ENCODE results near the gene HOXB5. TPM values are rescaled to one million over a fixed set of nuclear protein-coding genes. Genes with fewer than 3 reads are reported as not detected.

HOXB5 gene
- total RNA-seq (ENCODE audit: unreplicated experiment) = 0.59 TPM
- long read RNA-seq, partial matches to known transcripts = 0 of 2 reads
- long read RNA-seq, other reads (novel, unspliced or antisense) = 0 of 2 reads

DNA sequence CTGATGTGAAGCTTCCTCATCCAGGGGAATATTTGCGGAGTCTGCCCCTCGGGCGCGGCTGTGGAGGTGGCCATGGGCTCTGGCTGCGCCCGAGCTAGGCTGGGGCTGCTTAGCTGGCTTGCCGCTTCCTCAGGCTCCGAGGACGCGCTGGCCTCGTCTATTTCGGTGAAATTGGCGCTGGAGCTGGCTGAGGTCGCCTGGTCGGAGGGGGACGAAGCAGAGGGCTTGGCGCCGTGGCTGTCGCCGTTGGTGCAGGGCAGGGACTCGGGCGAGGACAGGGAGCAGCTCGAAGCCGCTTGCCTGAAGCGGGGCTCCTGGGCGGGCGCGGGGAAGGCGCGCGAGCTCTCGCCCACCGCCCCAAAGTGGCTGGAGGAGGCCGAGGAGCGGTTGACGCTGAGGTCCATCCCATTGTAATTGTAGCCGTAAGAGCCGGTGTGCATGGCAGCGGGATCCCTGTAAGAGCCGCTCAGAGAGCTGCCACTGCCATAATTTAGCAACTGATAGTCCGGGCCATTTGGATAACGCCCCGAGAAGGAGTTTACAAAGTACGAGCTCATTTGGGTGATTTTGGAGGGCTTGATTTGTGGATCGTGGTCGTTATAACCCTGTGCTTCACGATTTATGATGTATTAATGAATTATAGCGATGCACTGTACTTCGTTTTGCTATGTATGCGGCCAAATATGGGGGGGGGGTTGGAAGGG lies at the start of gene HOXB5:
HOXB5 (minus strand) TSS at position 654 of the 704 bp plus-strand sequence; CDS start at position 557, 97 bp downstream.
- Mint-ChIP-seq H3K27me3 (ENCODE audit: unreplicated experiment) (peaks cover 45% of the 10 kb centered on the region), H3K9me3 (ENCODE audit: unreplicated experiment) (no peaks in the 10 kb centered on the region), H3K36me3 (ENCODE audit: low read depth, unreplicated experiment) (no peaks in the 10 kb centered on the region), H3K27ac (ENCODE audit: unreplicated experiment) (no peak within 1 kb of the TSS), H3K4me3 (ENCODE audit: unreplicated experiment) (peak within 1 kb of the TSS; percentile 82), H3K4me1 (ENCODE audit: unreplicated experiment) (peaks cover 59% of the 10 kb centered on the region)
- TF ChIP-seq, protein P1, sequence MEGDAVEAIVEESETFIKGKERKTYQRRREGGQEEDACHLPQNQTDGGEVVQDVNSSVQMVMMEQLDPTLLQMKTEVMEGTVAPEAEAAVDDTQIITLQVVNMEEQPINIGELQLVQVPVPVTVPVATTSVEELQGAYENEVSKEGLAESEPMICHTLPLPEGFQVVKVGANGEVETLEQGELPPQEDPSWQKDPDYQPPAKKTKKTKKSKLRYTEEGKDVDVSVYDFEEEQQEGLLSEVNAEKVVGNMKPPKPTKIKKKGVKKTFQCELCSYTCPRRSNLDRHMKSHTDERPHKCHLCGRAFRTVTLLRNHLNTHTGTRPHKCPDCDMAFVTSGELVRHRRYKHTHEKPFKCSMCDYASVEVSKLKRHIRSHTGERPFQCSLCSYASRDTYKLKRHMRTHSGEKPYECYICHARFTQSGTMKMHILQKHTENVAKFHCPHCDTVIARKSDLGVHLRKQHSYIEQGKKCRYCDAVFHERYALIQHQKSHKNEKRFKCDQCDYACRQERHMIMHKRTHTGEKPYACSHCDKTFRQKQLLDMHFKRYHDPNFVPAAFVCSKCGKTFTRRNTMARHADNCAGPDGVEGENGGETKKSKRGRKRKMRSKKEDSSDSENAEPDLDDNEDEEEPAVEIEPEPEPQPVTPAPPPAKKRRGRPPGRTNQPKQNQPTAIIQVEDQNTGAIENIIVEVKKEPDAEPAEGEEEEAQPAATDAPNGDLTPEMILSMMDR (IDR thresholded peaks at IDR 0.05; ENCODE audit: unreplicated experiment) = no peak
- DNase-seq (ENCODE audit: low spot score) = no peak

DNA sequence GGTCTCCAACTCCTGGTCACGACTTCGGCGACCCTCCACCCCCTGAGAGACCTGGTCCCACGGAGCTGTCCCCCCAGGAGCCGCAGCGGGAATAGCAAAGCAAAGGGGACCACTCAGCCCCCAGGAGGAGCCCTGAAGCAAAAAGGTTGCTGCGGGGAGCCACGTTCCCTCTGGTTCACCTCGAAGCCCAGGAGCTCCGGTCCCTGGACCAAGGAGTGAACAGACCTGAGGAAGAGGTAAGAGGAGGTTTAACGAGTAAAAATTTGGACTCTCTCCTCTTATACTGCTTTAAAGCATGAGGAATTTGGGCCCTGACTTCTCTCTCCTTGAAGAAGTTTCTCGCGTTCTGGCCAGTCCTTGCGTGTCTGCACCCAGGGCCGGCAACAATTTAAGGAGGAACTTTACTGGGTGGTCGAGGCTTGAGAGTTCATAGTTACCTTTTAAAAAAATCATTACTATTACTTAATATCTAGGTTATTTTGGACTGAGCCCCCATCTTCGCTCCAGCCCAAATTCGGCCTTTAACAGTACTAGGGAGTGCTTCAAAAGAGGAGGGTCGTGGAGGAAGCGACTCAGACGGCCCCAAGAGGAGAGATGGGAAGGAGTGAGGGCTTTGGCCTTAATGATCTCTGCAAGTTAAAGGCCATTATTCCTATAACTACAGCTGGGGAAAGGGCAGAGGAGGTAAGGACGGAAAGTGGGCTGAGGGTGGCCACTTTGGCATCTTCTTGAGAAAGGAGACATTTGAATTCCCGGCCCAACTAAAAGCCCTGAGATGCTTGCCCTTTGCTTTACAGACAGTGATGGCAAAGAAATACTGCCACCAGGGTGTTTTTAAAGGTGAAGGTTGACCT lies 49.5 kb upstream of the HOXB5 start:
- Mint-ChIP-seq H3K4me3 (ENCODE audit: unreplicated experiment) (no peak overlapping the region), H3K27ac (ENCODE audit: unreplicated experiment) (no peak overlapping the region), H3K9me3 (ENCODE audit: unreplicated experiment) (no peaks in the 10 kb centered on the region), H3K27me3 (ENCODE audit: unreplicated experiment) (peaks cover 37% of the 10 kb centered on the region), H3K4me1 (ENCODE audit: unreplicated experiment) (peaks cover 5% of the 10 kb centered on the region), H3K36me3 (ENCODE audit: low read depth, unreplicated experiment) (no peaks in the 10 kb centered on the region)
- TF ChIP-seq, protein P1 (IDR thresholded peaks at IDR 0.05; ENCODE audit: unreplicated experiment) = no peak
- no peak for DNase-seq (ENCODE audit: low spot score)

DNA sequence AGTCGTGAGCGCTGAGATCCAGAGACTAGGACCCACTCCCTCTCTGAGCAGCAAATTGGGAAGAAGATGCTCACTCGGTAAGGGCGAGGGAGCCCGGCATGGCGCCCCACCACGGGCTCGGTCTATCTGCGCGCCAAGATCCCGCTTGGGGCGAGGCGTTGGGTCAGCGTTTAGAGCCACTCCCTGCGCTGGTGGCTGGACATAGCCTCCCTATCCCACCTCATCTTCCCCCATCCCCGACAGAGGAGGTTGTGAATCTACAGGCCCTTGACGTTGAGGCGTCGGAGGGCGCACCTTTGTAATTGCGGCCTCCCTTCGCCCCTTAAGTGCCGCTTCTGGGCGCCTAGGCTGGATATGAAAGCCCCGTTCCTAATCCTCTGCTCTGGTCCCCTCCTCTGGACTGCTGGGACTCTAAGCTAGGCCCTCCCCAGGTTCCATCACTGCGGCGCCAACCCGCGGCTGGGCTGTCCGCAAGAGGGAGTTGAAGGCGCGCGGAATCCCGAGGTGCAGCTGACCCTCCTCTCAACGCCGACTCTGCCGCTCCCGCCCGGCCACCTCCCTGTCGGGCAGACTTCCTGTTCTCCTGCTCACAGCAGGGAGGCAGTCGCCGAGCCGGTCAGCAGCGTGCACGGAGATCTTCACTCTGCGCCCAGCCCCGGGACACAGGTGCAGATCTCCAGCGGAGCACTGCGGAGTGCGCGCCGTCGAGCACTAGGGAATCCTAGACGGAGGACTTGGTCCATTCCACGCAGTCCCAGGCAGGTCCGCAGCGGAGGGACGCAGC lies 48.7 kb upstream of the HOXB5 start:
- Mint-ChIP-seq H3K9me3 (ENCODE audit: unreplicated experiment) (no peaks in the 10 kb centered on the region), H3K27ac (ENCODE audit: unreplicated experiment) (no peak overlapping the region), H3K36me3 (ENCODE audit: low read depth, unreplicated experiment) (no peaks in the 10 kb centered on the region), H3K27me3 (ENCODE audit: unreplicated experiment) (peaks cover 32% of the 10 kb centered on the region), H3K4me1 (ENCODE audit: unreplicated experiment) (peaks cover 3% of the 10 kb centered on the region), H3K4me3 (ENCODE audit: unreplicated experiment) (no peak overlapping the region)
- TF ChIP-seq, protein P1 (IDR thresholded peaks at IDR 0.05; ENCODE audit: unreplicated experiment) = no peak
- DNase-seq (ENCODE audit: low spot score) = no peak

DNA sequence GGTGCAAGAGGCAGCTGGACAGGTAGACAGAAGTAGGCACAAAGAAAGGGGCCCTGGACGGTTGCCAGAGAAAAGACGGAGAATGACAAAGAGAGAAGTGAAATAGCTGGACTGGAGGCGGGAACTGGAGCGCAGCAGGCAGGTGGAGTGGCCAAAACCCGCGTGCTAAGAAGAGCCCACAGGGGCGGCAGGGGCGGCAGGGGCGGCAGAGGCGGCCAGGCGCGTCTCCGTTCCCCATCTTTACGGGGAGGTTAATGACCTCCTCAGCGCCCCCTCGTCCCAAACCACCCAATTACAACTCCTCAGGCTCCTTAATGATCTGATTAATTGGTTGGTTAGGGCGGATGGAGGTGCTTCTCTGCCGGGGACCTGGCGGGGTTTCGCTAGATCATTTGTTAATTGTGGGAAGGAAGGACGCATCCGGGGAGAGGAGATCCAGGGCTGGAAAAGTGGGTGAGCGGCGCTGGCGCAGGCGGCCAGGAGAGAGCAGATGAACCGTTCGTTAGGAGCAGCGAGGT lies 48.0 kb upstream of the HOXB5 start:
- H3K4me1 Mint-ChIP-seq (ENCODE audit: unreplicated experiment) = peaks cover 7% of the 10 kb centered on the region
- TF ChIP-seq, protein P1 (IDR thresholded peaks at IDR 0.05; ENCODE audit: unreplicated experiment) = no peak
- H3K4me3 Mint-ChIP-seq (ENCODE audit: unreplicated experiment) = no peak overlapping the region
- no peaks in the 10 kb centered on the region for H3K36me3 Mint-ChIP-seq (ENCODE audit: low read depth, unreplicated experiment)
- no peak for DNase-seq (ENCODE audit: low spot score)
- H3K27me3 Mint-ChIP-seq (ENCODE audit: unreplicated experiment) = peaks cover 34% of the 10 kb centered on the region
- no peak overlapping the region for H3K27ac Mint-ChIP-seq (ENCODE audit: unreplicated experiment)
- H3K9me3 Mint-ChIP-seq (ENCODE audit: unreplicated experiment) = no peaks in the 10 kb centered on the region
